Muscle layer of colon (tissue), 2 donors: ENCODE results near the gene TTC23L.

Experiments
- H3K27ac ChIP-seq: one replicate; pipeline ENCODE4 v1.7.0; 2013; ENCODE audit warnings: low read depth, mild to moderate bottlenecking, low read length, moderate library complexity
- H3K27me3 ChIP-seq, 2 donors: one replicate each; pipeline ENCODE4 v1.7.0; 2013; ENCODE audit warnings: low read length in 2 of 2, mild to moderate bottlenecking in 2 of 2; ENCODE audit not compliant: insufficient read depth in 2 of 2, control insufficient read depth in 1 of 2
- H3K36me3 ChIP-seq: one replicate; pipeline ENCODE4 v1.7.0; 2013; ENCODE audit warnings: mild to moderate bottlenecking, low read length; ENCODE audit not compliant: insufficient read depth
- H3K4me1 ChIP-seq: one replicate; pipeline ENCODE4 v1.7.0; 2013; ENCODE audit warnings: mild to moderate bottlenecking, low read length; ENCODE audit not compliant: insufficient read depth
- H3K4me3 ChIP-seq, 2 donors: one replicate each; pipeline ENCODE4 v1.7.0; 2013; ENCODE audit warnings: low read length in 2 of 2, low read depth in 1 of 2, mild to moderate bottlenecking in 1 of 2, moderate library complexity in 1 of 2
- H3K9ac ChIP-seq: one replicate; pipeline ENCODE4 v1.7.0; 2013; ENCODE audit warnings: low read length
- H3K9me3 ChIP-seq: one replicate; pipeline ENCODE4 v1.7.0; 2013; ENCODE audit warnings: mild to moderate bottlenecking, low read length
- donor health status: abdominal sarcoma.
- donor health status: Adenocarcinoma of cecum.

The TTC23L gene

GRCh38 chr5:34854459-34855174, 15.7 kb downstream of the TTC23L start:
- H3K4me3 ChIP-seq = no peak overlapping the region
- no peak overlapping the region for H3K9ac ChIP-seq
- H3K27ac ChIP-seq = no peak overlapping the region
- H3K4me1 ChIP-seq = no peaks in the 10 kb centered on the region
- H3K36me3 ChIP-seq = no peaks in the 10 kb centered on the region
- H3K27me3 ChIP-seq = no peaks in the 10 kb centered on the region
- H3K9me3 ChIP-seq = no peaks in the 10 kb centered on the region

GRCh38 chr5:34857161-34857560, 18.2 kb downstream of the TTC23L start:
- Histone ChIP-seq H3K9ac (no peak overlapping the region), H3K27ac (no peak overlapping the region), H3K27me3 (no peaks in the 10 kb centered on the region), H3K36me3 (no peaks in the 10 kb centered on the region), H3K4me1 (no peaks in the 10 kb centered on the region), H3K4me3 (no peak overlapping the region), H3K9me3 (no peaks in the 10 kb centered on the region)

GRCh38 chr5:34857894-34858293, 18.9 kb downstream of the TTC23L start:
- no peaks in the 10 kb centered on the region for H3K36me3 ChIP-seq
- H3K9me3 ChIP-seq = no peaks in the 10 kb centered on the region
- no peak overlapping the region for H3K9ac ChIP-seq
- no peak overlapping the region for H3K27ac ChIP-seq
- H3K27me3 ChIP-seq = no peaks in the 10 kb centered on the region
- H3K4me3 ChIP-seq = no peak overlapping the region
- H3K4me1 ChIP-seq = no peaks in the 10 kb centered on the region

- no peaks in the 10 kb centered on the region for H3K9me3 ChIP-seq
- H3K36me3 ChIP-seq = no peaks in the 10 kb centered on the region
- no peak overlapping the region for H3K9ac ChIP-seq
- H3K4me1 ChIP-seq = no peaks in the 10 kb centered on the region
- no peak overlapping the region for H3K27ac ChIP-seq
- no peaks in the 10 kb centered on the region for H3K27me3 ChIP-seq
- no peak overlapping the region for H3K4me3 ChIP-seq
Observed at GRCh38 chr5:34858790-34859189, 19.8 kb downstream of the TTC23L start.

- no peaks in the 10 kb centered on the region for H3K4me1 ChIP-seq
- H3K9me3 ChIP-seq = no peaks in the 10 kb centered on the region
- no peak overlapping the region for H3K4me3 ChIP-seq
- H3K9ac ChIP-seq = no peak overlapping the region
- no peak overlapping the region for H3K27ac ChIP-seq
- H3K27me3 ChIP-seq = no peaks in the 10 kb centered on the region
- no peaks in the 10 kb centered on the region for H3K36me3 ChIP-seq
Observed at GRCh38 chr5:34859253-34859652, 20.3 kb downstream of the TTC23L start.

- Histone ChIP-seq H3K27ac (no peak overlapping the region), H3K27me3 (no peaks in the 10 kb centered on the region), H3K4me1 (no peaks in the 10 kb centered on the region), H3K4me3 (no peak overlapping the region), H3K9me3 (no peaks in the 10 kb centered on the region), H3K36me3 (no peaks in the 10 kb centered on the region), H3K9ac (no peak overlapping the region)
Observed at GRCh38 chr5:34863946-34864345, 25.0 kb downstream of the TTC23L start.

GRCh38 chr5:34865091-34865490, 26.1 kb downstream of the TTC23L start:
- H3K27ac ChIP-seq = no peak overlapping the region
- no peaks in the 10 kb centered on the region for H3K4me1 ChIP-seq
- no peaks in the 10 kb centered on the region for H3K27me3 ChIP-seq
- H3K4me3 ChIP-seq = no peak overlapping the region
- H3K9me3 ChIP-seq = no peaks in the 10 kb centered on the region
- H3K9ac ChIP-seq = no peak overlapping the region
- H3K36me3 ChIP-seq = no peaks in the 10 kb centered on the region

- H3K27me3 ChIP-seq = no peaks in the 10 kb centered on the region
- no peaks in the 10 kb centered on the region for H3K36me3 ChIP-seq
- no peak overlapping the region for H3K9ac ChIP-seq
- no peak overlapping the region for H3K4me3 ChIP-seq
- H3K4me1 ChIP-seq = no peaks in the 10 kb centered on the region
- no peak overlapping the region for H3K27ac ChIP-seq
- H3K9me3 ChIP-seq = no peaks in the 10 kb centered on the region
Observed at GRCh38 chr5:34866989-34867471, 28.1 kb downstream of the TTC23L start.

GRCh38 chr5:34867660-34868059, 28.7 kb downstream of the TTC23L start:
- H3K4me1 ChIP-seq = no peaks in the 10 kb centered on the region
- H3K36me3 ChIP-seq = no peaks in the 10 kb centered on the region
- no peaks in the 10 kb centered on the region for H3K9me3 ChIP-seq
- H3K9ac ChIP-seq = no peak overlapping the region
- no peaks in the 10 kb centered on the region for H3K27me3 ChIP-seq
- no peak overlapping the region for H3K27ac ChIP-seq
- no peak overlapping the region for H3K4me3 ChIP-seq

- H3K9ac ChIP-seq = no peak overlapping the region
- no peaks in the 10 kb centered on the region for H3K36me3 ChIP-seq
- H3K9me3 ChIP-seq = no peaks in the 10 kb centered on the region
- H3K27me3 ChIP-seq = no peaks in the 10 kb centered on the region
- no peaks in the 10 kb centered on the region for H3K4me1 ChIP-seq
- no peak overlapping the region for H3K4me3 ChIP-seq
- no peak overlapping the region for H3K27ac ChIP-seq
Observed at GRCh38 chr5:34868791-34869190, 29.8 kb downstream of the TTC23L start.

GRCh38 chr5:34869256-34869655, 30.3 kb downstream of the TTC23L start:
- Histone ChIP-seq H3K27ac (no peak overlapping the region), H3K4me1 (no peaks in the 10 kb centered on the region), H3K4me3 (no peak overlapping the region), H3K27me3 (no peaks in the 10 kb centered on the region), H3K9ac (no peak overlapping the region), H3K9me3 (no peaks in the 10 kb centered on the region), H3K36me3 (no peaks in the 10 kb centered on the region)

GRCh38 chr5:34870382-34870781, 31.4 kb downstream of the TTC23L start:
- H3K4me3 ChIP-seq = no peak overlapping the region
- no peaks in the 10 kb centered on the region for H3K9me3 ChIP-seq
- H3K9ac ChIP-seq = no peak overlapping the region
- no peaks in the 10 kb centered on the region for H3K4me1 ChIP-seq
- no peaks in the 10 kb centered on the region for H3K27me3 ChIP-seq
- no peak overlapping the region for H3K27ac ChIP-seq
- H3K36me3 ChIP-seq = no peaks in the 10 kb centered on the region
